H9 (cell line): ENCODE measurements around the gene ARSI. TPM values are rescaled to one million over a fixed set of nuclear protein-coding genes. Genes with fewer than 3 reads are reported as not detected.

Experiments
- DNase-seq: peaks from one replicate; pipeline ENCODE4 v3.0.0-alpha.2; 2017
- H2AFZ ChIP-seq: one replicate; pipeline ENCODE4 v1.6.1; 2013; ENCODE audit warnings: mild to moderate bottlenecking, low read length, control low read depth, moderate library complexity
- H2AK5ac ChIP-seq: 2 replicates; pipeline ENCODE4 v1.6.1; 2013; ENCODE audit warnings: low read length, control low read depth, mixed read lengths; ENCODE audit not compliant: insufficient read length
- H2BK120ac ChIP-seq: one replicate; pipeline ENCODE4 v1.6.1; 2013; ENCODE audit warnings: low read depth, mild to moderate bottlenecking, low read length, control low read depth, inconsistent platforms; ENCODE audit not compliant: poor library complexity, severe bottlenecking
- H2BK12ac ChIP-seq: 2 replicates; pipeline ENCODE4 v1.6.1; 2013; ENCODE audit warnings: low read length, control low read depth, mixed read lengths, low read depth; ENCODE audit not compliant: insufficient read length
- H2BK15ac ChIP-seq: 2 replicates; pipeline ENCODE4 v1.6.1; 2013; ENCODE audit warnings: low read depth, low read length, control low read depth
- H2BK20ac ChIP-seq: one replicate; pipeline ENCODE4 v1.6.1; 2013; ENCODE audit warnings: low read depth, mild to moderate bottlenecking, low read length, control low read depth, inconsistent platforms; ENCODE audit not compliant: poor library complexity, severe bottlenecking
- H2BK5ac ChIP-seq: 2 replicates; pipeline ENCODE4 v1.6.1; 2013; ENCODE audit warnings: low read length, control low read depth, mixed read lengths; ENCODE audit not compliant: insufficient read length
- H3K14ac ChIP-seq: 2 replicates; pipeline ENCODE4 v1.6.1; 2013; ENCODE audit warnings: low read length, control low read depth; ENCODE audit not compliant: insufficient read depth
- H3K18ac ChIP-seq: 2 replicates; pipeline ENCODE4 v1.6.1; 2013; ENCODE audit warnings: low read depth, mild to moderate bottlenecking, mixed read lengths, low read length, control low read depth; ENCODE audit not compliant: insufficient read length
- H3K23ac ChIP-seq: 2 replicates; pipeline ENCODE4 v1.6.1; 2013; ENCODE audit warnings: low read length, control low read depth, mixed read lengths, low read depth; ENCODE audit not compliant: insufficient read length
- H3K23me2 ChIP-seq: 2 replicates; pipeline ENCODE4 v1.6.1; 2013; ENCODE audit warnings: low read depth, mild to moderate bottlenecking, mixed read lengths, low read length, control low read depth; ENCODE audit not compliant: insufficient read length, poor library complexity, severe bottlenecking
- H3K27ac ChIP-seq: 2 replicates; pipeline ENCODE4 v1.5.1; 2013; ENCODE audit warnings: low read length, control low read depth, mixed read lengths, low read depth; ENCODE audit not compliant: insufficient read length
- H3K27me3 ChIP-seq: 2 replicates; pipeline ENCODE4 v1.6.1; 2013; ENCODE audit warnings: low read length, control low read depth, inconsistent platforms; ENCODE audit not compliant: insufficient read depth
- H3K4ac ChIP-seq: 2 replicates; pipeline ENCODE4 v1.6.1; 2013; ENCODE audit warnings: low read depth, mild to moderate bottlenecking, control low read depth, inconsistent platforms, low read length, moderate library complexity
- H3K4me1 ChIP-seq: 2 replicates; pipeline ENCODE4 v1.6.1; 2013; ENCODE audit warnings: low read length, control low read depth, inconsistent platforms; ENCODE audit not compliant: insufficient read depth
- H3K4me2 ChIP-seq: 2 replicates; pipeline ENCODE4 v1.6.1; 2013; ENCODE audit warnings: low read length, control low read depth, mixed read lengths; ENCODE audit not compliant: insufficient read length, insufficient read depth
- H3K56ac ChIP-seq: 2 replicates; pipeline ENCODE4 v1.6.1; 2013; ENCODE audit warnings: low read depth, mild to moderate bottlenecking, mixed read lengths, low read length, control low read depth; ENCODE audit not compliant: insufficient read length
- H3K79me1 ChIP-seq: 2 replicates; pipeline ENCODE4 v1.6.1; 2013; ENCODE audit warnings: low read depth, mild to moderate bottlenecking, moderate library complexity, low read length, control low read depth, inconsistent platforms; ENCODE audit not compliant: insufficient read depth, poor library complexity, severe bottlenecking
- H3K79me2 ChIP-seq: 2 replicates; pipeline ENCODE4 v1.6.1; 2013; ENCODE audit warnings: low read length, control low read depth, inconsistent platforms; ENCODE audit not compliant: insufficient read depth
- H3K9ac ChIP-seq: 2 replicates; pipeline ENCODE4 v1.6.1; 2013; ENCODE audit warnings: low read length, control low read depth, mixed read lengths; ENCODE audit not compliant: insufficient read length; ENCODE audit errors: extremely low read depth
- H3K9me3 ChIP-seq: one replicate; pipeline ENCODE4 v1.6.1; 2013; ENCODE audit warnings: low read depth, low read length, inconsistent platforms; ENCODE audit not compliant: control insufficient read depth
- H3T11ph ChIP-seq: one replicate; pipeline ENCODE4 v1.6.1; 2013; ENCODE audit warnings: mild to moderate bottlenecking, low read length, control low read depth, inconsistent platforms
- H4K20me1 ChIP-seq: one replicate; pipeline ENCODE4 v1.6.1; 2013; ENCODE audit not compliant: control insufficient read depth, insufficient read length, insufficient read depth
- H4K5ac ChIP-seq: 2 replicates; pipeline ENCODE4 v1.6.1; 2013; ENCODE audit warnings: low read depth, mild to moderate bottlenecking, mixed read lengths, low read length, control low read depth; ENCODE audit not compliant: insufficient read length
- H4K8ac ChIP-seq: replicated peaks from 2 replicates; pipeline ENCODE4 v1.6.1; 2013; ENCODE audit warnings: low read length, control low read depth, mixed read lengths, low read depth; ENCODE audit not compliant: insufficient read length
- H4K91ac ChIP-seq: 2 replicates; pipeline ENCODE4 v1.6.1; 2013; ENCODE audit warnings: low read depth, mild to moderate bottlenecking, moderate library complexity, mixed read lengths, low read length, control low read depth; ENCODE audit not compliant: insufficient read length
- H3K27ac Mint-ChIP-seq, 3 experiments: 2 replicates in 2 of 3; 3 replicates in 1 of 3; pipeline ENCODE4 v1.8.0; 2020 to 2021; ENCODE audit warnings: mixed read lengths in 3 of 3, mild to moderate bottlenecking in 1 of 3, moderate library complexity in 1 of 3
- H3K27me3 Mint-ChIP-seq: 2 replicates; pipeline ENCODE4 v1.8.0; 2021; ENCODE audit warnings: low read depth, mild to moderate bottlenecking, moderate library complexity, mixed read lengths
- H3K36me3 Mint-ChIP-seq, 3 experiments: 2 replicates in 2 of 3; 3 replicates in 1 of 3; pipeline ENCODE4 v1.8.0; 2020 to 2021; ENCODE audit warnings: low read depth in 3 of 3, mixed read lengths in 3 of 3; ENCODE audit not compliant: insufficient read depth in 1 of 3
- H3K4me1 Mint-ChIP-seq, 2 experiments: 2 replicates each; pipeline ENCODE4 v1.8.0; 2020; ENCODE audit warnings: mixed read lengths in 2 of 2
- H3K4me3 Mint-ChIP-seq, 2 experiments: 2 replicates in 1 of 2; 3 replicates in 1 of 2; pipeline ENCODE4 v1.8.0; 2020 to 2021; ENCODE audit warnings: mild to moderate bottlenecking in 2 of 2, mixed read lengths in 2 of 2, moderate library complexity in 1 of 2
- H3K9me3 Mint-ChIP-seq, 2 experiments: 2 replicates in 1 of 2; 3 replicates in 1 of 2; pipeline ENCODE4 v1.8.0; 2020; ENCODE audit warnings: mild to moderate bottlenecking in 2 of 2, mixed read lengths in 2 of 2, moderate library complexity in 1 of 2
- CTCF ChIP-seq: fragments of 200-600 bp; sonication (generic); conservative IDR thresholded peaks from 3 replicates; pipeline ENCODE4 v1.8.0; 2021; ENCODE audit warnings: antibody characterized with exemption, mild to moderate bottlenecking
- WGBS: extraction: QIAGEN DNeasy Blood & Tissue Kit; methylation state at CpG from one replicate; pipeline ENCODE4 v1.1.7; 2013; ENCODE audit warnings: missing lambda C conversion rate, low lambda C conversion rate, mixed read lengths; ENCODE audit not compliant: insufficient read length; ENCODE audit errors: extremely low coverage; 5-methylcytosine and 5-hydroxymethylcytosine counted together
- total RNA-seq: library from RNA; stranded (reverse); gene quantifications from 2 replicates; pipeline ENCODE4 v1.2.1, GENCODE V29; 2021

The ARSI gene
- total RNA-seq, 1 experiment from 2014 or later = 1.7 TPM

- H3T11ph ChIP-seq = no peak overlapping the region
- no peak overlapping the region for H3K27ac Mint-ChIP-seq
- H3K4me1 Mint-ChIP-seq = peaks cover 5 to 14% of the 10 kb centered on the region in 2 experiments
- H2AK5ac ChIP-seq = no peak overlapping the region
- H3K18ac ChIP-seq = no peak overlapping the region
- H4K8ac ChIP-seq = no peak overlapping the region
- H3K56ac ChIP-seq = no peak overlapping the region
- no peaks in the 10 kb centered on the region for H3K79me1 ChIP-seq
- no peaks in the 10 kb centered on the region; a peak in 1 of 7 replicates for H3K36me3 Mint-ChIP-seq
- H3K4me2 ChIP-seq = no peak overlapping the region
- peaks cover 6% of the 10 kb centered on the region for H3K27me3 Mint-ChIP-seq
- no peak overlapping the region for H2BK15ac ChIP-seq
- H2BK12ac ChIP-seq = no peak overlapping the region
- no peak overlapping the region for H2BK5ac ChIP-seq
- H3K4ac ChIP-seq = no peak overlapping the region
- TF ChIP-seq CTCF = no peak
- H3K23me2 ChIP-seq = no peaks in the 10 kb centered on the region
- no peaks in the 10 kb centered on the region for H3K9me3 Mint-ChIP-seq
- no peak overlapping the region for H2BK20ac ChIP-seq
- no peak overlapping the region for H4K5ac ChIP-seq
- H3K4me1 ChIP-seq = no peaks in the 10 kb centered on the region; the same call in 1 of the 2 replicates
- H3K27me3 ChIP-seq = no peaks in the 10 kb centered on the region
- no peak overlapping the region for H2BK120ac ChIP-seq
- no peaks in the 10 kb centered on the region for H3K79me2 ChIP-seq
- no peak overlapping the region for H3K14ac ChIP-seq
- no peak for DNase-seq
- H3K27ac ChIP-seq = no peak overlapping the region
- no peaks in the 10 kb centered on the region for H3K9me3 ChIP-seq
- no peak overlapping the region for H2AFZ ChIP-seq
- H4K20me1 ChIP-seq = no peaks in the 10 kb centered on the region
- no peak overlapping the region for H3K9ac ChIP-seq
- no peak overlapping the region for H3K23ac ChIP-seq
- H4K91ac ChIP-seq = no peak overlapping the region
- WGBS = no CpG with 5 or more reads among the region's 6 CpGs
- H3K4me3 Mint-ChIP-seq = no peak overlapping the region
Measured at GRCh38 chr5:150258130-150258529, 44.6 kb downstream of the ARSI start.
